Body of pancreas (tissue), 4 donors: ENCODE data around the gene SLK.

ENCODE experiments used
- POLR2A ChIP-seq, 3 donors: fragments of 450-650 bp; IDR thresholded peaks; one replicate each; pipeline ENCODE4 v1.6.1; 2016; ENCODE audit warnings: antibody characterized with exemption in 3 of 3, mild to moderate bottlenecking in 2 of 3
- TF ChIP-seq, protein P1 (sequence below), 7 experiments: fragments of 450-650 bp in 4 of 7; fragments of 200-600 bp in 3 of 7; sonication (generic) in 3 of 7; IDR thresholded peaks; one replicate each; pipeline ENCODE4 v1.5.1; 2016 to 2019; ENCODE audit warnings: antibody characterized with exemption in 7 of 7

DNA sequence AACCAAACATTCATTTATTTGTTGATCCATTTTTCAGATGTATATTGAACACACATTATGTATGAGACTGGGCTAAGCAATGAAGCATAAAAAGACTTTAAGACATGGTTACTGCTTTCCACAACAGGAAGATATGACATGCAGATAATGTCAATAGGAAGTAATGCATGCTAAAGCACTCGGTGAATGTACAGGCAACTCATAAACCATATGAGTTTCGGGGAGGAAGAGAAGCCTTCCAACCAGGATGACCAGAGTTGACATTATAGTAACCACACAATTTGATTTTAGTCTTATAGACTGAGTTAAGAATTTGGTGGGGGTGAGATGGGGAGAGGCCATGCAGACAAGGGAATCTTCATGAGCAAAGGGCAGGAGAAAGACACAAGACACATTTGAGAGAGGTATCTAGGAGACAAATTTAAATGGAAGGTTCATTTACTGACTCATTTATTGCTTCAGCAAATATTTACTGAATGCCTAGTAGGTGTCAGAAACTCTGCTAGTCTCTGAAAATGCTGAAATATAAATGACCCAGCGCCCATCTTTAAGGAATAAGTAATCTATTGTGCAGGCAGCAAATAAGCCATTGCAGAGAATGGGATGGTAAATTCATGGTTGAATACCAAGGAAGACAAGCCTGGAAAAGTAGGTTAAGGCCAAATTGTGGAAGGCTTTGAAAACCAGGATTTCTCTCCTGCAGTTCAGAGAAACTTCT, 19.0 kb upstream of the SLK start:
- TF ChIP-seq, protein P1, sequence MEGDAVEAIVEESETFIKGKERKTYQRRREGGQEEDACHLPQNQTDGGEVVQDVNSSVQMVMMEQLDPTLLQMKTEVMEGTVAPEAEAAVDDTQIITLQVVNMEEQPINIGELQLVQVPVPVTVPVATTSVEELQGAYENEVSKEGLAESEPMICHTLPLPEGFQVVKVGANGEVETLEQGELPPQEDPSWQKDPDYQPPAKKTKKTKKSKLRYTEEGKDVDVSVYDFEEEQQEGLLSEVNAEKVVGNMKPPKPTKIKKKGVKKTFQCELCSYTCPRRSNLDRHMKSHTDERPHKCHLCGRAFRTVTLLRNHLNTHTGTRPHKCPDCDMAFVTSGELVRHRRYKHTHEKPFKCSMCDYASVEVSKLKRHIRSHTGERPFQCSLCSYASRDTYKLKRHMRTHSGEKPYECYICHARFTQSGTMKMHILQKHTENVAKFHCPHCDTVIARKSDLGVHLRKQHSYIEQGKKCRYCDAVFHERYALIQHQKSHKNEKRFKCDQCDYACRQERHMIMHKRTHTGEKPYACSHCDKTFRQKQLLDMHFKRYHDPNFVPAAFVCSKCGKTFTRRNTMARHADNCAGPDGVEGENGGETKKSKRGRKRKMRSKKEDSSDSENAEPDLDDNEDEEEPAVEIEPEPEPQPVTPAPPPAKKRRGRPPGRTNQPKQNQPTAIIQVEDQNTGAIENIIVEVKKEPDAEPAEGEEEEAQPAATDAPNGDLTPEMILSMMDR (IDR thresholded peaks at IDR 0.05) = no peak
- no peak for TF ChIP-seq POLR2A (IDR thresholded peaks at IDR 0.05)
